Measurements from ENCODE around the gene RPS6KB2. TPM values are rescaled to one million over a fixed set of nuclear protein-coding genes. Genes with fewer than 3 reads are reported as not detected.
A peak's percentile ranks its signal among the peaks of the same experiment; 100 is the strongest.

RPS6KB2 gene
- total and polyA plus RNA-seq, 2 experiments from 2014 or later: 29.5 to 41.3 TPM

- H3K4me3 ChIP-seq: no peak overlapping the region
- H2AFZ ChIP-seq: no peak overlapping the region
- no peak for TF ChIP-seq NANOG (IDR thresholded peaks at IDR 0.05; ENCODE audit: borderline replicate concordance)
- no peak for TF ChIP-seq ETS1 (IDR thresholded peaks at IDR 0.05)
- peaks cover 43% of the 10 kb centered on the region for H3K4me1 Mint-ChIP-seq
- 0 out of 3 replicates have a peak overlapping the region, but pooled peaks have one; percentile 90 for H3K4me3 Mint-ChIP-seq
- ATAC-seq (no peak), DNase-seq (ENCODE audit: low spot score) (no peak)
- H3F3A ChIP-seq (replicated peaks; ENCODE audit: low read depth): 0 out of 2 replicates have a peak, but pooled peaks cover 12% of the 10 kb centered on the region
- H3K27ac ChIP-seq (ENCODE audit: low read depth): no peak overlapping the region
- H3K27ac Mint-ChIP-seq: no peak overlapping the region
- no peak overlapping the region for H3K4me2 ChIP-seq
- no peaks in the 10 kb centered on the region for H3K36me3 ChIP-seq (ENCODE audit: insufficient read depth)
- H3K36me3 Mint-ChIP-seq (ENCODE audit: low read depth): peaks cover 30% of the 10 kb centered on the region
- H3K27me3 Mint-ChIP-seq (ENCODE audit: insufficient read depth, low read depth, poor library complexity): peaks cover 21% of the 10 kb centered on the region
- H3K27me3 ChIP-seq (ENCODE audit: insufficient read depth): no peaks in the 10 kb centered on the region
- H3K4me1 ChIP-seq (ENCODE audit: insufficient read depth): peaks cover 14% of the 10 kb centered on the region
- H3K79me2 ChIP-seq (replicated peaks; ENCODE audit: insufficient read depth): 0 out of 2 replicates have a peak, but pooled peaks cover 3% of the 10 kb centered on the region
- H3K9me3 Mint-ChIP-seq: no peaks in the 10 kb centered on the region
- no peaks in the 10 kb centered on the region for H3K9me2 ChIP-seq (ENCODE audit: insufficient read depth)
- no peaks in the 10 kb centered on the region; the same call in 1 of the 2 replicates for H4K20me1 ChIP-seq (replicated peaks; ENCODE audit: insufficient read depth)
Measured at GRCh38 chr11:67393437-67393836, 34.9 kb upstream of the RPS6KB2 start.

GRCh38 chr11:67393990-67394389 lies 34.3 kb upstream of the RPS6KB2 start:
- Histone ChIP-seq H3K27ac (ENCODE audit: low read depth) (no peak overlapping the region), H3K27me3 (ENCODE audit: insufficient read depth) (no peaks in the 10 kb centered on the region), H3K9me2 (ENCODE audit: insufficient read depth) (no peaks in the 10 kb centered on the region), H2AFZ (no peak overlapping the region), H4K20me1 (replicated peaks; ENCODE audit: insufficient read depth) (no peaks in the 10 kb centered on the region; the same call in 1 of the 2 replicates), H3F3A (replicated peaks; ENCODE audit: low read depth) (0 out of 2 replicates have a peak, but pooled peaks cover 12% of the 10 kb centered on the region), H3K4me3 (no peak overlapping the region), H3K4me1 (ENCODE audit: insufficient read depth) (peaks cover 14% of the 10 kb centered on the region), H3K4me2 (no peak overlapping the region), H3K36me3 (ENCODE audit: insufficient read depth) (no peaks in the 10 kb centered on the region), H3K79me2 (replicated peaks; ENCODE audit: insufficient read depth) (0 out of 2 replicates have a peak, but pooled peaks cover 3% of the 10 kb centered on the region)
- no peaks in the 10 kb centered on the region for H3K9me3 Mint-ChIP-seq
- peaks cover 32% of the 10 kb centered on the region for H3K36me3 Mint-ChIP-seq (ENCODE audit: low read depth)
- ATAC-seq (no peak), DNase-seq (ENCODE audit: low spot score) (no peak)
- no peak overlapping the region for H3K27ac Mint-ChIP-seq
- H3K4me1 Mint-ChIP-seq: peaks cover 43% of the 10 kb centered on the region
- H3K4me3 Mint-ChIP-seq: no peak overlapping the region
- H3K27me3 Mint-ChIP-seq (ENCODE audit: insufficient read depth, low read depth, poor library complexity): peaks cover 21% of the 10 kb centered on the region
- TF ChIP-seq ETS1 (IDR thresholded peaks at IDR 0.05) (no peak), CTCF (conservative IDR thresholded peaks at IDR 0.05; ENCODE audit: low read depth in 2 of 2) (no peak), NANOG (IDR thresholded peaks at IDR 0.05; ENCODE audit: borderline replicate concordance) (no peak), ZNF331 (CRISPR knock-in tag; IDR thresholded peaks at IDR 0.05; ENCODE audit: low read depth) (no peak), CREB1 (CRISPR knock-in tag; IDR thresholded peaks at IDR 0.05; ENCODE audit: low read depth) (no peak), ZNF462 (CRISPR knock-in tag; IDR thresholded peaks at IDR 0.05) (no peak), EZH2 (IDR thresholded peaks at IDR 0.05; ENCODE audit: low read depth, unreplicated experiment) (no peak), POLR2AphosphoS5 (IDR thresholded peaks at IDR 0.05; ENCODE audit: low read depth) (no peak), EZH2phosphoT487 (IDR thresholded peaks at IDR 0.05; ENCODE audit: unreplicated experiment) (no peak), ZNF114 (CRISPR knock-in tag; IDR thresholded peaks at IDR 0.05) (no peak)
